Putamen (tissue), 1 donor: ENCODE results near the gene STAC2.
A peak's percentile ranks its signal among the peaks of the same experiment; 100 is the strongest.

ENCODE experiments used
- DNase-seq: peaks from one replicate; pipeline ENCODE4 v3.0.0-alpha.2; 2016; ENCODE audit warnings: low spot score

Gene STAC2

GRCh38 chr17:39164675-39165143 lies 61.0 kb downstream of the STAC2 start:
- DNase-seq: peak; percentile 60

DNA sequence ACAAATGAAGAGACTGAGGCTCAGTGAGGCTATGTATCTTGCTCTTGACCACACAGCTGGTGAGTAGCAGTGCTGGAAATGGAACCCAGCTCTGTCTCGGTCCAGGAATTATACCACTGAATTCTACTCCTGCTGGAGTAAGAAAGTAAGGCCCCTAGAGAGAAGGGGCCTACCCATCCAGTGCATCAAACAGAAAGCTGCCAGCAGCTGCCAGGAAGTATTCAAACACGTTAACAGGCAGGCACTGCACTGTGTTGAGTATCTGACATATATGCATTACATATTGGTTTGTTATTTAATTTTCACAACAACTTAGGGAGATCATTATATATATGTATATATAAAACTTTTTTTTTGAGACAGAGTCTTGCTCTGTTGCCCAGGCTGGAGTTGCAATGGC lies 63.8 kb downstream of the STAC2 start:
- DNase-seq: no peak
